ES-I3 (cell line): ENCODE results near the gene BOC.

Experiments
- H3K36me3 ChIP-seq: 2 replicates; pipeline ENCODE4 v1.6.1; 2013; ENCODE audit warnings: mild to moderate bottlenecking, low read length, control low read depth, moderate library complexity; ENCODE audit not compliant: insufficient read depth
- H3K4me1 ChIP-seq: 2 replicates; pipeline ENCODE4 v1.6.1; 2013; ENCODE audit warnings: mild to moderate bottlenecking, control low read depth, low read length; ENCODE audit not compliant: insufficient read depth
- H3K9ac ChIP-seq: 2 replicates; pipeline ENCODE4 v1.6.1; 2013; ENCODE audit warnings: low read depth, mild to moderate bottlenecking, low read length, moderate library complexity
- H3K9me3 ChIP-seq: 2 replicates; pipeline ENCODE4 v1.6.1; 2013; ENCODE audit warnings: mild to moderate bottlenecking, low read length, moderate library complexity; ENCODE audit not compliant: control insufficient read depth, insufficient read depth

The BOC gene

DNA sequence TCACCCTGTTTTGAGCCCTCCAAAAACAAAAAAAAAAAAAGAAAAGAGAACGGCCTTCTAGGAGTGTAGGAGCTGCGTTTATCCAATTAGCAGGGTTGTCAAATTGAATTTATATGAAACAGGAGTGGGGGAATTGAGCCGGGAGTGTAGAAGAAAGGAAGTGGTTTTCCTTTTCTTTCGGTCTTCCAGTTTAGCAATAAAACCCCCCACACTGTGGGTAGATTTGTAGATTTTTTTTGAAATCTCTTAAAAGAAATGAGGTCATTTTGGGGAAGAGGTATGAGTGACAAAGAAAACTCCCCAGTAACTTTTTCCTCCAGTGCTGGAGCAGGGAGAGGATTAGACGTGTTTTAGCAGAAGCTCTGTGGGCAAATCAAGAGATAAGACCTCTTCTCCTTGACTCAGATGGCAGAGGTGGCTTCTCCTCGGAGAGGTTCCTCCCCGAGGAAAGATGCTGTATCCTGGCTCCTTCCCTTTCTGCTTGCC, 30.8 kb downstream of the BOC start:
- no peaks in the 10 kb centered on the region for H3K9me3 ChIP-seq
- peak overlapping the region; percentile 31 for H3K9ac ChIP-seq
- peaks cover 40% of the 10 kb centered on the region for H3K4me1 ChIP-seq
- no peaks in the 10 kb centered on the region for H3K36me3 ChIP-seq

DNA sequence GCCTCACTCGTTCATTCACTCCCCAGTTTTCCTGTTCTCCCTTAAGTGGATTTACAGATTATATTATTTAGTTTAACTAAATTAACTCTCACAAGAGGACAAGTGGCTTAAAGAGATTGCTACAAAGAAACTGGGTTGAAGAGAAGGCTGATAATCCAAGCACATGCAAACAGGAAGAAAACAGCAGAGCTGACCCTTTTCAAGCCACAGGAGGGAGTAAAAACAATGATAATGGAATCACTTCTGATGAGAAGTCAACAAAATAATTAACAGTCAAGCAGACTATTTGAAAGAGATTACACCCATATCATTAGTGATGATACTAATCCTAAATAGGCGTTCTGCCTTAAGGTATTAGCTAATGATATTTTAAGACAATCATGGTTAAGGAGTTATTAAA, 31.7 kb downstream of the BOC start:
- no peak overlapping the region for H3K9ac ChIP-seq
- H3K4me1 ChIP-seq, result peaks cover 47% of the 10 kb centered on the region
- H3K9me3 ChIP-seq, result no peaks in the 10 kb centered on the region

DNA sequence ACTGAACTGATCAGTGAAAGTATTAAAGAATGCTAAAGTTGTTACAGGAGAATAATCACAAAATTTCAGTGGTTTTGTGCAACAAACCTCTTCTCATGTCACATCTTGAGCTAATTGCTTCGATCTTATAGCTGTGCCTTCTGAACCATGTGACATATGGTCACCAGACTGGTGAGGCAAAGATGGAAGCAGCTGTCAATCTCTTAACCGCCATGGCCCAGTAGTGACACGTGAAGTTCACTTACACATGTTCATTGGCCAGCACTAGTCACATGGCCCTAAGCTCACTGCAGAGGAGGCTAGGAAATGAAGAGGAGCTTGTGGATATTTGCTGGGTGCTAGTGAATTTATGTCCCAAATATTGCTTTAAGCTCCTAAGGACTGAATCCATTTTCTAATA, 32.5 kb downstream of the BOC start:
- Histone ChIP-seq H3K9me3 (no peaks in the 10 kb centered on the region), H3K4me1 (peaks cover 48% of the 10 kb centered on the region), H3K9ac (no peak overlapping the region), H3K36me3 (no peaks in the 10 kb centered on the region)

More for the DNA sequence above, 31.7 kb downstream of the BOC start:
- no peaks in the 10 kb centered on the region for H3K36me3 ChIP-seq

DNA sequence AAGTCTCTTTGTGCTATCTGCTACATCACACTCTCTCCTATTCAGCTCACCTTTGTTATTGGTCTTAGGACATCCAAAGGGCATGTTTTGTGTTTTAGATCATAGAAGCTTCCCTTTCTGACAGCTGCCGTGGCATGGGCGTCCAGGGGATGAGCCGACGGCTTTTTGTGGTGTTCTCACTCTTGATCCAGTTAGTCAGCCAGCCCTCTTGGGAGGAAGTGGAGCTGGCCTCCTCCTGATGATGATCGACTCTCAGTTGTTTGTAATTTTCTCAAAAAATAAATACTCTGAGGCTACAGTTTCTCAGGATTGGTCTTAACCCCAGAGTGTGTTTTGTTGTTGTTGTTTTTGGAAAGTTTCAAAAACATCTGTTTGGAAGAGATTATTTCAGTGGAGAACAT, 34.4 kb downstream of the BOC start:
- H3K4me1 ChIP-seq, result peaks cover 40% of the 10 kb centered on the region
- no peaks in the 10 kb centered on the region for H3K36me3 ChIP-seq
- no peak overlapping the region for H3K9ac ChIP-seq
- no peaks in the 10 kb centered on the region for H3K9me3 ChIP-seq

DNA sequence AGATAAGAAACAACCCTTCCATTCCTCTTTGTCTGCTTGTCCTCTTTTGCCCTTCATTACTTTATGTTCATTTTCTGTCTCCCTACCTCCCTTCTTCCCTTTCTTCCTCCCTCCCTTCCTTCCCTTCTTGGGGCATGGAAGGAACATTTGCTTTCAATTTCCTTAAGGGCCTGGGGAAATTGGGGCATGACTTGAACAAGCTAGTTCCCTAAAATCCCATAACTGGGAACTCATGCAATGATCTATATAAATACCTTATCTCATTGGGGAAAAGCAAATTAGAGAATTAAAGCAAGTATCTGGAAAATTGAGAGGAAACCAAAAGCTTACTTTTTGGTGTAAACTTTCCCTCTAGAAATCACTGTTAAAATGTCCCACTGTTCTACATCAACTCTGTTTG, 35.7 kb downstream of the BOC start:
- no peaks in the 10 kb centered on the region for H3K9me3 ChIP-seq
- no peak overlapping the region for H3K9ac ChIP-seq
- no peaks in the 10 kb centered on the region for H3K36me3 ChIP-seq
- H3K4me1 ChIP-seq, result peaks cover 30% of the 10 kb centered on the region

DNA sequence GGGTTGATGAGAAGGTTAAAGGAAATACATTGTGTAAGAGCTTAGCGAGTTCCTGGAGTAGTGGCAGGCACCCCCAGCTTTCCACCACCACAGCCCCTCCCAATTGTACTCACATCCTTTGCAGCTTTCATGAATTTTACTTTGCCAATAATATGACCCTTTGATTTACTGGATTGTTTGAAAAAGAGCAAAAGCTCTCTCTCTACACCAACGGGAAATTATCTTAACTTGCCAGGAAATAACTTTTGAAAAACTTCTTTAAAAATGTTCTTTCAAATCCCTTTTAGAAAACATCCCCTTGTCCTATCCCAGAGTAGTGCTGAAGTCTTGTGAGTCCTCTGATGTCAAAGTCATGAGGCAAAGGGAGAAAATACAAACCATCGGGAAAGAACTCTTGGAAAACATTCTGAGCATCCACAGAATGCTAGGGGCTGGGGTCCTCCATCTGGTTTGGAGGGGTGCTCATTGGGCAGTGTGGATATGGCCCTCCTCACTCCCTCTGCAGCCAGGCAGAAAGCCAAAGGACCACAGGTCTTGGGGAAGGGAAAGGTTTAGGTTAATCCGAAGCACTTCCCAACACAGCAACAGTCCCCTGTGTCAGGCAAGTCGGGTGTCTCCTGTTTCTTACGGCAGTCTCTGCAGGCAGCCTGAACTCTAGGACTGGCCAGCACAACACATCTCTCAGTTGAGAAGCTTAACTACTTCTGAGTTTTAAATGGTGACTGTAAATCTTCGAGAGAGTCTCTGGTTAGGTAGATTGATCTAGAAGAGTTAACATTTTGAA, 36.5 kb downstream of the BOC start:
- H3K36me3 ChIP-seq, result no peaks in the 10 kb centered on the region
- peaks cover 24% of the 10 kb centered on the region for H3K4me1 ChIP-seq
- H3K9me3 ChIP-seq, result no peaks in the 10 kb centered on the region
- H3K9ac ChIP-seq, result no peak overlapping the region

DNA sequence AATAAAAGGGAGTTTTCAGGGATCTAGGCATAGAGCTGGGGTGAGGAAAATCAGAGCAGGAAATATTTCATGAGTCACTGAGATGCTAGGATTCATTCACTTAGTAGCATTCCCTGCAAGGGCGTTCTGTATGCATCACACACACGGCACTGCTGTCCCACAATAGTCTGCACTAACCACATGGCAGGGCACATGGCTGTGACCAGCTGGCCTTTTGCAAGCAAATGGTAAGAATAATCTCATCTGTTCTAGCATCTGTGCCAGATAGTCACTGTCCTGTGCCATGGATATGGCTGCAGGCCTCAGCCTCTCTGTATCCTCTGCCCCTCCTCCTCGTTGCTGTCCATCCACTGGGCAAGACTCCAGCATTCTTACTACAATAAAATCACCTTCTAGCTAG, 37.8 kb downstream of the BOC start:
- Histone ChIP-seq H3K4me1 (peaks cover 21% of the 10 kb centered on the region), H3K9ac (no peak overlapping the region), H3K9me3 (no peaks in the 10 kb centered on the region), H3K36me3 (no peaks in the 10 kb centered on the region)

DNA sequence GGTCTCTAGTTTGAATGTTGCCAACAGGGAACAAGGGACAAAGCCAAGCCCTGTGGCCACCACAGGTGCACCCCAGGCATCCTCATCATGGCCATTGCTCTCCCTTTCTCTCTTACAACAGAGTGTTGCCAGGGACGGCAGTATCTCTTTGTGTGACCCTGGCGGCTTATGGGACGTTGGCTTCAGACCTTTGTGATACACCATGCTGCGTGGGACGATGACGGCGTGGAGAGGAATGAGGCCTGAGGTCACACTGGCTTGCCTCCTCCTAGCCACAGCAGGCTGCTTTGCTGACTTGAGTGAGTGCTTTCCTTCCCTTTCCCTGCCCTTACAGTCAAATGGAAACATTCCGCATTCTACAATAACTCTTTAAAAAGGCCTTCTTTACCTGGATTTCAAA, 38.2 kb downstream of the BOC start:
- no peaks in the 10 kb centered on the region for H3K36me3 ChIP-seq
- H3K9ac ChIP-seq, result no peak overlapping the region
- no peaks in the 10 kb centered on the region for H3K9me3 ChIP-seq
- peaks cover 21% of the 10 kb centered on the region for H3K4me1 ChIP-seq

DNA sequence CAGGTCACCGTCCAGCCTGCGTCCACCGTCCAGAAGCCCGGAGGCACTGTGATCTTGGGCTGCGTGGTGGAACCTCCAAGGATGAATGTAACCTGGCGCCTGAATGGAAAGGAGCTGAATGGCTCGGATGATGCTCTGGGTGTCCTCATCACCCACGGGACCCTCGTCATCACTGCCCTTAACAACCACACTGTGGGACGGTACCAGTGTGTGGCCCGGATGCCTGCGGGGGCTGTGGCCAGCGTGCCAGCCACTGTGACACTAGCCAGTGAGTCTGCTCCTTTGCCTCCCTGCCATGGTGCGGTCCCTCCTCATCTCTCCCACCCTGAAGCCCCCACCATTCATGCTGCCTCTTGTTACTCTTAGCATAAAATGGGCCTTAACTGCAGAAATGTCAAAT, 39.2 kb downstream of the BOC start:
- Histone ChIP-seq H3K4me1 (peaks cover 21% of the 10 kb centered on the region), H3K36me3 (no peaks in the 10 kb centered on the region), H3K9me3 (no peaks in the 10 kb centered on the region), H3K9ac (no peak overlapping the region)

DNA sequence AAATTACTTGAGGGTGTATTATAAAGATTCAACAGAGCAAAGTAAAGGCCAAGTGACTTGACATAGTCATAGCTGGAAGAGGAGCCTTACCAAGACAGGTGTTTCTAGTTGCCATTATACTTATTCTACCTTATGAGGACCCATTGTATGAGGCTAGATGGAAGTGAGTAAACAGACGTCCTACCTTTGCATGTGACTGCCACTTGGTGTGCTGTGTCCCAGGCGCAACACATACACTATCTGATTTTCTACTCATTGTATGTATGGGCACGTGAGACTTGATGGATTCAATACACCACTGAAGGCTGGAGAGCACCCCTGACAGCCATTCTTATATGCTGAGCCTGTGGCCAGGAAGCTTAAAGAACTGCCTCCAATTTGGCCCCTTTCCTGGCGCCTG, 40.5 kb downstream of the BOC start:
- H3K9me3 ChIP-seq, result no peaks in the 10 kb centered on the region
- no peaks in the 10 kb centered on the region for H3K36me3 ChIP-seq
- H3K9ac ChIP-seq, result no peak overlapping the region
- peaks cover 15% of the 10 kb centered on the region for H3K4me1 ChIP-seq

DNA sequence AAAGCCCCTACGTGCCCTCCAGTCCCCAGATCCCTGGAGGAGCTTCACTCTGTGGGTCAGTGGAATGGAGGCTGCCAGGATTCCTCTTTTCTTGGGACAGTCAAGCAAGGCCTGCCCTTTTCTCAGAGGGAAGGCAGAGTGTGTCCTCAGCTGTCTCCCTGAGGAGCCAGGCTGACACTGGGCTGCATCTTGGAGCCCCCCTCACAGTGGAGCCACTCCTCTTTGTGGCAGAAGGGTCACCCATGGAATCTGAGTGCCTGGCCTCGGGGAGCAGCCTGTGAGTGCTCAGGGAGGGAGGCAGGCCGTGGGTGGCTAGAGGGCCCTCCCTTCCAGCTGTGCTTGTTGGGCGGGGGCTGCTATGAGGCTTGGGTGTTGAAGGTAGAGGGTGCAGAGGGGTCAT, 41.2 kb downstream of the BOC start:
- H3K36me3 ChIP-seq, result no peaks in the 10 kb centered on the region
- H3K9ac ChIP-seq, result no peak overlapping the region
- H3K9me3 ChIP-seq, result no peaks in the 10 kb centered on the region
- peaks cover 9% of the 10 kb centered on the region for H3K4me1 ChIP-seq

DNA sequence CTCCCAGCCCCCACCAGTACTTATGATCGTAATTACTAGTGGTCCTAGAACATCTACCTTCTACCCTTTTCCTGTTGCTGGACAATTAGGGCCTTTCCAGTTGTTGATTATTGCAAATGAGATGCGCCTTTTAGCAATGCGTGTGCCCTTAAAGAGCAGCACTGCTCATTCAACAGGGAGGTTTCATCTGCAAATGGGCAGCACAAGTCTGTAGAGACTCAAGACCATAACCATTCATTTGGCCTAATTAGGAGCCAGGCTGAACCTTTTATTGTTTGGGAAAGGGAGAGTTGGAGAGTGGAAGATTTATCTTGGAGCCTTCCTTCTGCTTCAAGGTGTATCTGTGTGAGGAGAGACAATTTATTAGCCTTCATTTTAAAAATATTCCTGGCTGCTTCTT, 42.3 kb downstream of the BOC start:
- Histone ChIP-seq H3K4me1 (peaks cover 4% of the 10 kb centered on the region), H3K9ac (no peak overlapping the region), H3K9me3 (no peaks in the 10 kb centered on the region), H3K36me3 (no peaks in the 10 kb centered on the region)

DNA sequence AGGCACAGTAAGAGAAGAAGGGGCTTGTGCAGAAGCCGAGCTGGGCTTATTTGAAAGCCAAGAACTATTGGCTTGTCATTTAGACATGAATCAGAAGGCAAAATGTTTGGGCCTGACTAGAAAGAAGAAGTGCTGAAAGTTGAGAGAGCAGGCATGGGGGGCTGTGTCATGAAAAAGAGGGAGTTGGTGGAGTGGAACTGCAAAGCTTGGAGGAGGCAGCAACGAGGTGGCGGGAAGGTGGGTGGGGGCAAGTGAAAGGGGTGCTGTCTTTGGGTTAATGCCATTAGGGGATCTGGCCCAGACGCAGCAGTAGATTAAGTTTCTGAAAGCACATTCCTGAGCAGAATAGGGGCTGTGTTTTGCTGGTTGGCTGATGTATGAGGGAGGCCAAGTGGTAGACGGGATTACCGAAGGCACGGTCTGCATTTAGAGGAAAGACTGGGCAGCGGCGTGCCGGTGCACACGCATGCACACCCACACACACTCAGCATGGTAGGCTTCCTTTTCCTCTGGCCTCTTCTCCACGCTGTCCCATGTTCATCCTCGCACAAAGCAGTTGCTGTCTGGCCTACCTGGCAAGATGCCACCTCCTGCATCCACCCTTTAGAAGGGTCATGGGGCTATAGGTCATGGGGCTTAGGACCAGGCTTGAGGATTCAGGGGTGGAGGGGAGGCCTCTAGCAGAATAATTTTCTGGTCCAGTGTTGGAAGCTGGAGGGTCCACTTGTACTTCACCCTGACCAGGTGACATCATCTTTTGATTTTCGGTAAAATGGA, 43.0 kb downstream of the BOC start:
- Histone ChIP-seq H3K9me3 (no peaks in the 10 kb centered on the region), H3K36me3 (no peaks in the 10 kb centered on the region), H3K4me1 (peaks cover 4% of the 10 kb centered on the region), H3K9ac (no peak overlapping the region)

DNA sequence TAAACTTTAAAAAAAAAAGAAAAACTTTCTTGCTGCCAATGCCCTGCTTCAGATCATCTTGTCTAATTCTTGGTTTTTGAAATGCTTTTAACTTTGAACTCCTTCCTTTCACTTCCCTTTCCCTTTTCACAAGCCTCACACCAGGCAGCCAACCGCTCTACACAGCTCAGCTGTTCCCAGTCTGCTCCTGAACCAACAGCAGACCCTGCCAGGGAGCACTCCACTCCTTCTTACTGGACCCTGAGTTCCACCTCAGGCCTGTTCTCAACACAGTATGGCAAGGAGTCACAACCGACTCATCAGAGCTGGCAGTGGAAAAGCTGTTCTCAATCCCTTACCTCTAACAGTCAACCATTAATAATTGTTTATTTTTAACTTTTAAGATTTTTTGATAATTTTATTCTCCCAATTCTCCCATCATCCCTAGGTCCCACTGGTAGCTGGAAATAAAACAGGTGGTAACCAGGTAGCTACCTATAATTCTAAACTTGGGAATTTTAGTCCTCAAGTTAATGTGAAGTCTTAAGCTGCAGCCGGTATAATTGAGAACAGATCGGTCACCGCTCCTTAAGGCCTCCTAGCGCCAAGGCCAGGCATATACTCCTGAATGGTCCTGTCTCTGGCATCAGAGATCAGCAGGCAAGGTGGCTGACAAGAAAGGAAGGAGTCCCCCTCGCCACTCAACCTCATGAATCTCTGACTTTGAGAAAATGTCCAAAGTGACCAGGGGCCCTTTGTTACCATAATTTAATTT, 43.9 kb downstream of the BOC start:
- Histone ChIP-seq H3K36me3 (no peaks in the 10 kb centered on the region), H3K4me1 (peaks cover 4% of the 10 kb centered on the region), H3K9ac (no peak overlapping the region), H3K9me3 (no peaks in the 10 kb centered on the region)
